Measurements from ENCODE around the gene GLB1L3.
"Not testable (repeated sequence)": the region's sequence is repeated elsewhere in the genome, so short reads cannot be mapped to it uniquely, and the experiment has no call there.

Gene GLB1L3

GRCh38 chr11:134317103-134317502 is 40.9 kb downstream of the GLB1L3 start:
- DNase-seq: no peak

- not testable (repeated sequence) for DNase-seq
Observed at GRCh38 chr11:134321373-134321772, 45.2 kb downstream of the GLB1L3 start.

- DNase-seq: no peak
Observed at GRCh38 chr11:134322553-134322952, 46.4 kb downstream of the GLB1L3 start.

GRCh38 chr11:134328433-134328832 is 52.3 kb downstream of the GLB1L3 start:
- no peak for DNase-seq

DNA sequence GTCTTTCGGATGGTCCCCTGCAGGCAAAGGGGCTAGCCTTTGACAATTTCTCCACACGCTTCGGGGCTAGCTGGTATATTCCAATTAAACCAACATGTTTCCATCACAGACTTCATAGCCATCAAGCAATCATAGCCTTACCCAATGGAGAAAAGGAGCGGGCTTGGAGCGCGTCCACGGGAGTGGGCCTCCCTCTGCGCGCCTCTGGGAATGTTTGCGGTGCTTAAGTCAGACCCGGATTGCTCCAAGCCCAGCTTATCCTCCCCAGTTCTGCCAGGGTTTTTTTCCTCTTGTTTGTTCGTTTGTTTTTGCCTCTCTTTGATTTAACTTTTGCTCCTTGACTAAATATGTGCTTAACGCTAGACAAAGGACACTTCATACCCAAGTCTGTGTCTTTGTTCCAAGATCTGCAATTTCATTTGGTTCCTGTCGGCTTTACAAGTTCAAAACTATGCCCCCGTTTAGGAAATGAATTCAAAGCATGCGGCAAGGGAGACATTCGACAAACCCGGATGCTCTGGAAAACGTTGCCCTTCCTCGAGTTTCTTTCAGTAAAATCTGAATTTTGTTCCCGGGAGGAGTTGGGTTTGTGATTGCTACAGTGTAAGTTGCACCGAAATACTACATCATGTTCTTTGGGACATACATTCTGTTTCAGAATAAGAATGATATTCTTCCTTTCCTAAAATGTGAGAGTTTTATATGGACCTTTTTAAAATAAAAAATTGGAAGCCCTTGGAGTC is 54.6 kb downstream of the GLB1L3 start:
- no peak for DNase-seq

DNA sequence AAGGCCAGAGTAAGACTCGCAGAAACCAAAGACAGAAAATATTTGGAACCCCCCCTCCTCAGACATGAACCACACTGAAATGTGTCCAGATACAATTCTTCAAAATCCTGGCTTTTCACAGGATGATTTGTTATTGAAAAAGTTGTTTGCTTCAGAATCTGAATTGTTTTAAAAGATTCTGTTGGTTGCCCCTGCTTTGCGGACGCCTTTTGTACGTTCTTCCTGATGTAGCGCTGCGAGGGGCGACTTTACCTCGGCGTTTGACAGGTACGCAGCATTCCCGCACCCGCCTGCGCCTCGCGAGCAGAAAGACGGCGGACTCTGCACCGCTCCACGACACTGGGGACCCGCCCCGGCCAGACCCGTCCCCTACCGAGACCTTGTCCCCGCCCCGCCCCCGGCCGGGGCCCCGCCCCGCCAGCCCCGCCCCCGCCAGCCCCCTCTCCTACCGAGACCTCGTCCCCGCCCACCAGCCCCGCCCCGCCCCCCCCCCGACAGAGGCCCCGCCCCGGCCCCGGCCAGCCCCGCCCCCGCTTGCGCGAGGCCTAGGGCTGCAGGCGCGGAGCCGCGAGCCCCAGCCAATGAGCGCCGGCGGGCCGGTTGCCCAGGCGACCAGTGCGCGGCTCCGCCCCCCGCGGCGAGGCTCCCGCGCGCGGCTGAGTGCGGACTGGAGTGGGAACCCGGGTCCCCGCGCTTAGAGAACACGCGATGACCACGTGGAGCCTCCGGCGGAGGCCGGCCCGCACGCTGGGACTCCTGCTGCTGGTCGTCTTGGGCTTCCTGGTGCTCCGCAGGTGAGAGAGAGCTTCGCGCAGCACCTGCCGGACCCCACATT is 55.4 kb downstream of the GLB1L3 start, which contains the start of gene GLB1L2:
Gene GLB1L2 (plus strand): TSS at position 635 of the 835 bp plus-strand sequence. CDS start 74 bp downstream, at position 709.
- DNase-seq: no peak

GRCh38 chr11:134332189-134332631 is 56.0 kb downstream of the GLB1L3 start:
- DNase-seq: no peak

DNA sequence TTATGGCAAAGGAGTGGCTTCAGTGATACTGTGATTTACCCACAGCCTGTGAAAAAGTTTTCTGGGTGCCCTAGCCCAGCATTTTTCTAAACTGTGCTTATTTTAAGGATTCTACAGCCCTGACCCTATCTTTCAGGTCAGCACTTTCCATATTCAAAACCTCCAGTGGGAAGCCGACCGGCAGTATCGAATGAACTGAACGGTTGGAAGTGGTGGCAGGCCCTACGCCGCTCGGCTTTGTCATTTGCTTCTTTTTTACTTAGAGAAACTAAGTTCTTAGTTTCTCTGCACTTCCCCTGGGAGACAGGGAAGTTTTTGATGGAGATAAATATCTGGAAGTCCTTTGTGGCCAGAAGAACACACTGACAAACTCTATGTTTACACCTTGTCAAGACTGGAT is 56.6 kb downstream of the GLB1L3 start:
- no peak for DNase-seq

- DNase-seq: no peak
Observed at GRCh38 chr11:134333312-134333711, 57.1 kb downstream of the GLB1L3 start.

DNA sequence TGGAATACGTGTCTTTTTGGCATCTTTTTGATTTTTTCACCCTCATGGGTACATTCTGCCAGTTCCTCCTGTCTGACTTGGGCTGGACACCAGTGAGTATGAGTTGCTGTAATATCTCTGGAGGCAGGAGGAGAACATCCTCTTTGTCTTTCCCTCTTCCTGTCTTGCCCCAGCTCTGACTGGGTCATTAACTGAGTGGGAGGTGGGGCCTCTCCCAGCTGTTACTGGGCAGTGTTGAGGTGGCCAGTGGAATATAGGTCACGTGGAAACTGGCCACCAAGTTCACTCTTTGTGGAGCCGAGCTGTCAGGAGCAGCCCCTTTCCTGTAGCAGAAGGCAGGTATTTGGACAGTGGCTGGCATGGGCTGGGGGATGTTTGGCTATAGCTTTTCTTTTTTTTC is 57.8 kb downstream of the GLB1L3 start:
- DNase-seq: no peak

DNA sequence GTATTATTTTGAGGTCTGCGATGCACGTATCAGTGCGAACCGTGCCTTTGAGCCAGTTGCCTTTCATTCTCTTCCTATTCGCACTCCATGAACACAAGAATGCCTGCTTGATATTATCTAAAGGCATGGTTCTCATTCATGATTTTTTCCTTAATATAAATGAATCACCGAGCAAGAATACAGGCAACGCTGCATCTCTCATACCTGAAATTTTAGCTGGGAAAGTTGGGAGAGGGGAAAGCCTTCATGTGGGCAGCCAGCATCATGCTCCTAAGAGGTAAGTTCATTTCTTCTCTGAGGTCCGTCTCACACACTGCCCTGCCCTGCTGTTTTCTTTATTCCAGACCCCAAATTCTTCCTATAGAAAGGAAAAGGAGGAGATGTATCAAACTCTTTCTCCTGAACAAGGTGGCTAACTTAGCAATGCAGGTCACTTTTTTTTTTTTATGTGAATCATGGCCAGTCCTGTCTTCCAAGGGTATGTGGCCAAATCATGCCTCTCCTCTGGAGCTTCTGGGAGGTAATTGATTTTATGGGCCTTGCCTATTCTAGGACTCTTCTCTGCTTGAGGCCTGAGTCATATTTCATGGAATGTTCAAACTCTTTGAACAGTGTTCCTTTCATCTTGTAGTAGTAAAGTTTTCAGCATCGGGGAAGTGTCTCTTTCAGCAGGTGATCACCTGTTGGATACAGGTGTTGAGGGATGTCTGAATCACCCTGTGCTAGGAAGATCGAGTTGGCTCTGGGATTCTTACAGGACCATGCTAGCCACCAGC is 58.8 kb downstream of the GLB1L3 start:
- DNase-seq: no peak

DNA sequence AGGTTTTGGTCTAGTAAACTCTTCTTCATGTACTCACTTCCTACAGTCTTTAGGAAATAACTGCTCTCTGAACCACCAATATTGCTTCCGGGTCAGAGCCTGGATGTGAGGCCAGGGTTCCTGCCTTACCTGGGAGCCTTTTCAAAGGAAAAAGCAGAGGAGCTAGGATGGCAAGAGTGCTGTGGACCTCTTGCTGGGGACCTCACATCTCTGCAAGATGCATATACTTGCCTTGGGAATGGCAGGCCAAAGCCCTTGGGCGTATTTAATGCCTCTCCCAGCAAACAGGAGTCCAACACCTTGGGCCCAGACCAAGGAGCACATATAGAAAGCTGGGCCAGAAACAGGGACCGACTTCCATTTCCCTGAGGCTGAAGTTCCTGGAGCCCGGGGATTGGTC is 60.9 kb downstream of the GLB1L3 start:
- DNase-seq: no peak

- DNase-seq: no peak
Observed at GRCh38 chr11:134338068-134338467, 61.9 kb downstream of the GLB1L3 start.

DNA sequence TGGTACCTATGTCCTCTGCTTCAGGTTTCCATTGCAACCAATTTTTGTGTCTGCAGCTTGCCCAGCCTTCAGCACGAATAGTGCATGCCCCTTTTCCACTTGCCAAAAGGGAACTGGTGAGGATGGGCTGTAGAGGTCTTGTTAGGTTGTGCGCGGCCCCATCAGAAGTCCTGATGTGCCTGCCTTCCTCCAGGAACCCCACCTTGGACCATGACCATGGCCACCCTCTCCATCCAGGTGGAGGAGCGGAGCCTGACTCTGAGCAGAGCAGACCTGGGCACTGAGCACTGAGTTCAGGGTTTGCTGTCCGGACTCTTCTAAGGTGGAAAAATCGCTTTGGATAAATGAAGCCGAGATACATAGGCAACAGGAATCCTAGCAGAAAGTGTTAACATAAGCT is 62.5 kb downstream of the GLB1L3 start:
- DNase-seq: no peak

DNA sequence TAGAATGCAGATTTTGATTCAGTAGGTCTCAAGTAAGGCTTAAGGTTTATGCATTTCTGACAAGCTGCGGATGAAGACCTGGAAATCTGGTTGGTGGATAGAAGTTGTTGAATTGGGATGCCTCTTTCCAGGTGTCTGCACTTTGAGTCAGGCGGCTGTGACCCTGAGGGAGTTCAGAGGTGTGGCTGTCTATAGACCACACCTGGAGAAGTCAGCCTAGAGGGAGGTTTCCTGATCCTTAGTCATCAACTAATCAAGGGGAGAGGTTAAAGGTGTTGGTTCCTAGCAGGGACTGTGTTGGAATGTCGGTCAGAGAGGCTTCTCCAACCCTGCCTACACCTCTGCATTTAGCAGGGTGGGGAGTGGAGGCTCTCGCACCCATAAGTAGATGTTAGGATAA is 63.6 kb downstream of the GLB1L3 start:
- no peak for DNase-seq

DNA sequence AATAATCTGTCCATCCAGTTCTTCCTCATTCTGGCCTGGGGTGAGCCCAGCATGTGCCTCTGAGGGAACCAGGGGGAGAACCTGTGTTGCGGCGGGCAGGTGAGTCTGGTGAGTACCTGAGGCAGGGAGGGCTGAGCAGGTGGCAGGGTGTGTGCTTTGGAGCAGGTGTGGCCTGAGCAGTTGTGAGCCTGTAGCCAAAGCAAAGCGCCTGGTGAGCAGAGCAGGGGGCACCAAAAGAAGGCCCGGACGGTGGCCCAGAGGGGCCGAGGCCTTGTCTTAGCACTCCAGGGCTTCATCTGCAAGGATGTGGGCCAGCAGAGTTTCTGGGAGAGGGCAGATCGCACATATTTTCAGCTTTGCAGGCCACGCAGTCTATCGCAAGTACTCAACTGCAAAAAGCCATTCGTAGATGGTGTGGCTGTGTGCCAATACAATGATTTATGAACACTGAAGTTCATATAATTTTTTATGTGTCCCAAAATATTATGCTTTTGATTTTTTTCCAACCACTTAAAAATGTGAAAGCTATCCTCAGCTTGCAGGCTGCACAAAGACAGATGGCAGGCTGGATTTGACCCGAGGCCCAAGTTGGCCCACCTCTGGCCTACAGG is 64.3 kb downstream of the GLB1L3 start:
- no peak for DNase-seq

- DNase-seq: no peak
Observed at GRCh38 chr11:134341805-134342571, 65.8 kb downstream of the GLB1L3 start.

GRCh38 chr11:134342572-134343340 is 66.6 kb downstream of the GLB1L3 start:
- DNase-seq: no peak

GRCh38 chr11:134343646-134344045 is 67.5 kb downstream of the GLB1L3 start:
- DNase-seq: no peak

DNA sequence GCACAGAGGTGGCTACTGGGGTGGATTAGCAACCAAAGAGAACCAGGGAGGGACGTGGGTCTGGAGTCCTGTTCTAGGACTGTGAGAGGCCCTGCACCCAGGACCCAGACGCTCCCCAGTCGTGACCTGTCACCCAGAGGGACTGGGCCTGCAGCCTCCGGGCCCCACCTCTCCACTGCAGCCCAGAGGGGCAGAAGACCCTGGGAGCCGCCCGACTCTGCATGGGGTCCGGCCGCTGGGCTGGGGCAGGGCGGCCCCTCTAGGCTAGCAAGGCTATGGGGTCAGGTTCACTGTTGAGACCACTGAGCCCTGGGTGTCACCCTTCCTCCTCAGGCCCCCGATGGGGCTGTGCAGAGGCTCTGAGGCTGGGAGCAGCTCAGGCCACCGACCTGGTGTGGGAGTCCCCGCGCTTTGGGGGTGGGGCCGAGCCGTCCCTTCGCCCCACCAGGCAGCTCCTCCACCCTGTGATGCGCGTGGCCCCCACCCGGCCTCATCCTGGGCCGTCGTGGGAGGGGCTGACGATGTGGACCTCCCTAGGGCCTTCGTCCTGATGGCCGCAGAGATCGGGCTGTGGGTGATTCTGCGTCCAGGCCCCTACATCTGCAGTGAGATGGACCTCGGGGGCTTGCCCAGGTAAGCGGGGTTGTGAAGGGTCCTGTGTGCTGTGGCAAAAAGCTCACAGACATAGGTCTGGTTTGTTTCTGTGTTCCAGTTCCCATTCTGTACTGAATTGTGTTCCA is 68.5 kb downstream of the GLB1L3 start:
- DNase-seq: not testable (repeated sequence)

- DNase-seq: no peak
Observed at GRCh38 chr11:134345237-134345550, 69.0 kb downstream of the GLB1L3 start.

All from cerebellar nuclear complex (tissue), 1 donor.